ENCODE results near the gene SNRPB. TPM values are rescaled to one million over a fixed set of nuclear protein-coding genes. Genes with fewer than 3 reads are reported as not detected.

The SNRPB gene
- total RNA-seq, 2 experiments from 2014 or later: 232 to 235 TPM

DNA sequence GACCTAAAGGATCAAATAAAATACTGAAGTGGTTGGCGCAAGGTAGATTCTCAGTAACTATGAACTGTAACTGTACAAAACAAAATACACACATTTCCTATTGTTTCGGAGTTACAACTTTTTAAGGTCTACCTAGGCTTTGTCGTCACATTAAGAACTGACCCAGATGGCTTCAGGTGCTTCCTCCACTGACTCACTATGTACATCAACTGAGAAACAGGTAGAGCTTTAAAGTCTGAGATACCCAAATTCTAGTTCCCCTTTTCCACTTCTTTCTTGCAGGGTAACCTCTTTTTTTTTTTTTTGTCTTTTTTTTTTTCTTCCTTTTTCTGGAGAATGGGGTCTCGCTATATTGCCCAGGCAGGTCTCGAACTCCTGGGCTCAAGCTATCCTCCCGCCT is 5.5 kb downstream of the SNRPB start:
- H3K9me3 Mint-ChIP-seq: no peaks in the 10 kb centered on the region
- DNase-seq (no peak), ATAC-seq (ENCODE audit: low read depth) (no peak)
- no peak overlapping the region for H3K27ac Mint-ChIP-seq
- peaks cover 50% of the 10 kb centered on the region for H3K36me3 Mint-ChIP-seq
- no peaks in the 10 kb centered on the region for H3K27me3 Mint-ChIP-seq
- POLR2A ChIA-PET: interaction anchor here (0.7 kb wide), 1 partner anchor 26 kb away, joined by 3 read pairs; no protein-coding TSS in a partner anchor
- no peak overlapping the region for H3K4me3 Mint-ChIP-seq
- H3K4me1 Mint-ChIP-seq: peaks cover 38% of the 10 kb centered on the region

DNA sequence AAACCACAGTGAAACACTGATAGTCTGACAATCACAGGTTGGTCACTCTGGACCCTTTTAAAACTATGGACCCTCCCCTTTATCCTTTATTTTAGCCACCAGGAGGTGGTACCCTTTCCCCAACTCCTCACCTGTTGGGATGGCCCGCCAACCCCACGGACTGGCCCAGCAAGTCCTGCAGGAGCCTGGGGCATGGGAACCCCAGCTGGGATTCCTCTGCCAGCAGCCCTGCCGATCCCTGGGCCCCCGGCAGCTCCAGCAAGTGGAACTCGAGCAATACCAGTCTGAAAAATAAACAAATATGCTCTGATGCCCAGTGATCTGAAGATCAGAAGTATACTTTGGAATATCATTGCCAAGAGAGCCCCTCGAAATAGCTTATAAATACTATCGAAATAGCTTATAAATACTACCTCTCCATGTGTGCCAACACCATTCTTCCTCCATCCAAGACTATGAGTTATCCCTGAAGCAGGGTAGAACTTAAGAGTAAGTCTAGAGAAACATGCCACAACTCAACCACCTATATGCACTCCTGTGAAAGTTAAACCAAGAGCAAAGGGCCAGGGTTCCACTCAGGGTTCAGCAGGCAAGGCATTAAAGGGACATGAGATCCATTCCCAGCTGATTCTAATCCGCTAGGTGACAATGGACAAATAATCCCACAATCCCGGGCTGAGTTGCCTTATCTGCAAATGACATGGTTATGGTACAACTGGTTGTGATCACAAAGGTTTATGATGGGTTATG is 6.8 kb downstream of the SNRPB start:
- no peak for ATAC-seq (ENCODE audit: low read depth)
- H3K4me3 Mint-ChIP-seq: no peak overlapping the region
- H3K4me1 Mint-ChIP-seq: peaks cover 29% of the 10 kb centered on the region
- no peaks in the 10 kb centered on the region for H3K27me3 Mint-ChIP-seq
- POLR2A ChIA-PET: no interaction called here
- no peak for DNase-seq
- peaks cover 50% of the 10 kb centered on the region for H3K36me3 Mint-ChIP-seq
- H3K27ac Mint-ChIP-seq: no peak overlapping the region
- H3K9me3 Mint-ChIP-seq: no peaks in the 10 kb centered on the region

DNA sequence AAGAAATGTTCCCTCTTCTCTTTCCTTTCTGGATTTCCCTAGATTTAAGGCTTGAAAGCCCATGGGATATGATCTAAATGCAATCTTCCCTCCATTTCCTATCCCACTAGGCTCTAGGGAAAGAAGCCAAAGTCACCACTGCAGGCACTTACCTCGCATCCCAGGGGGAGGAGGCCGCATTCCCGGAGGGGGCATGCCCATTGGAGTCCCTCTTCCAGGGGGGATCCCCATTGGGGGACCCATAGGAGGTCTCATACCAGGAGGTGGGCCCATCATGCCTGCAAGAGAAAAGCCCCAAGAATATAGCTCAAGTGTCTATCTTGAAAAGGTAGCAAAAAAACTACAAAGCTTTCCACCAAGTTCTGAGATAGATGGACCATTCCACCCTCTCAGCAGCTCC is 8.1 kb downstream of the SNRPB start:
- no peak overlapping the region for H3K4me3 Mint-ChIP-seq
- POLR2A ChIA-PET: no interaction called here
- ATAC-seq (ENCODE audit: low read depth) (no peak), DNase-seq (no peak)
- H3K9me3 Mint-ChIP-seq: no peaks in the 10 kb centered on the region
- peaks cover 45% of the 10 kb centered on the region for H3K36me3 Mint-ChIP-seq
- H3K27ac Mint-ChIP-seq: no peak overlapping the region
- peaks cover 17% of the 10 kb centered on the region for H3K4me1 Mint-ChIP-seq
- no peaks in the 10 kb centered on the region for H3K27me3 Mint-ChIP-seq

GRCh38 chr20:2460752-2461424 is 9.7 kb downstream of the SNRPB start:
- ATAC-seq (ENCODE audit: low read depth) (no peak), DNase-seq (no peak)
- Mint-ChIP-seq H3K27ac (no peak overlapping the region), H3K27me3 (no peaks in the 10 kb centered on the region), H3K36me3 (peaks cover 39% of the 10 kb centered on the region), H3K4me3 (no peak overlapping the region), H3K4me1 (peaks cover 6% of the 10 kb centered on the region), H3K9me3 (no peaks in the 10 kb centered on the region)
- POLR2A ChIA-PET: interaction anchor here (0.8 to 6.8 kb wide), 2 partner anchors 8 to 9 kb away, joined by 3 to 32 read pairs; partner anchors contain the start of gene SNRPB

GRCh38 chr20:2459981-2460751 is 10.4 kb downstream of the SNRPB start:
- Mint-ChIP-seq H3K9me3 (no peaks in the 10 kb centered on the region), H3K4me1 (peaks cover 2% of the 10 kb centered on the region), H3K4me3 (no peak overlapping the region), H3K27ac (no peak overlapping the region), H3K27me3 (no peaks in the 10 kb centered on the region), H3K36me3 (peaks cover 32% of the 10 kb centered on the region)
- POLR2A ChIA-PET: interaction anchor here (0.8 to 6.8 kb wide), 2 partner anchors 8 to 9 kb away, joined by 3 to 32 read pairs; partner anchors contain the start of gene SNRPB
- ATAC-seq (ENCODE audit: low read depth): no peak
- DNase-seq: no peak

DNA sequence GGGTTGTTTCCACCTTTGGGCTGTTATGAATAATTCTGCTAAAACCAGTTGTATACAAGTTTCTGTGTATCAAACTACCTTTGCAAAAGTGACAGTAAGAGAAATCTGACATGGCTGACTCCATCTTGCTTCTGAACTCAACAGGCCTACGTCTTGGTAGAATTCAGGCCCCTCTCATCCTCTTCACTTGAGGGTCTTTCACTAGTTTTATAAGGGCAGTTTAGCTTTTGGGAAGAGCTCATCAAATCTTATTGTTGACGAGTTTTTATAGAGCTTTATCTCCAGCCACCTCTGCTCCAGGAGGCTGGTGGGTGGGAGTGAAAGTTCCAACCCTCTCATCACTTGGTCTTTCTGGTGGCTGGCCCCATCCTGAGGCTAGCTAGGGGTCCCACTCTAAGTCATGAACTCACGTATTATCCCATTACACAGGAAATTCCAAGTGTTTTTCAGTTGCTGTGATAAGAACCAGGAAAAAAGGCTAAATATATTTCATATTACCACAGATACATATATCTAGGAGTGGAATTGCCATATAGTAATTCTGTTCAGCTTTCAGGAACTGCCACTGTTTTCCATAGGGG is 11.6 kb downstream of the SNRPB start:
- Mint-ChIP-seq H3K9me3 (no peaks in the 10 kb centered on the region), H3K4me1 (peaks cover 2% of the 10 kb centered on the region), H3K27ac (no peak overlapping the region), H3K27me3 (no peaks in the 10 kb centered on the region), H3K4me3 (no peak overlapping the region), H3K36me3 (peaks cover 26% of the 10 kb centered on the region)
- DNase-seq (no peak), ATAC-seq (ENCODE audit: low read depth) (no peak)
- POLR2A ChIA-PET: interaction anchor here (6.8 kb wide), 1 partner anchor 10 kb away, joined by 32 read pairs; the partner anchor contains the start of gene SNRPB

- Mint-ChIP-seq H3K9me3 (no peaks in the 10 kb centered on the region), H3K27ac (peak overlapping the region; percentile 13), H3K36me3 (peaks cover 12% of the 10 kb centered on the region), H3K4me3 (no peak overlapping the region), H3K4me1 (no peaks in the 10 kb centered on the region), H3K27me3 (no peaks in the 10 kb centered on the region)
- DNase-seq: no peak
- no peak for ATAC-seq (ENCODE audit: low read depth)
- POLR2A ChIA-PET: interaction anchor here (6.8 kb wide), 1 partner anchor 13 kb away, joined by 32 read pairs; the partner anchor contains the start of gene SNRPB
Observed at GRCh38 chr20:2455771-2456497, 14.7 kb downstream of the SNRPB start.

- no peaks in the 10 kb centered on the region for H3K9me3 Mint-ChIP-seq
- ATAC-seq (ENCODE audit: low read depth): no peak
- DNase-seq: no peak
- peaks cover 3% of the 10 kb centered on the region for H3K27me3 Mint-ChIP-seq
- POLR2A ChIA-PET: no interaction called here
- H3K4me1 Mint-ChIP-seq: no peaks in the 10 kb centered on the region
- peaks cover under 1% of the 10 kb centered on the region for H3K36me3 Mint-ChIP-seq
- H3K27ac Mint-ChIP-seq: no peak overlapping the region
- no peak overlapping the region for H3K4me3 Mint-ChIP-seq
Observed at GRCh38 chr20:2453792-2454191, 16.8 kb downstream of the SNRPB start.

DNA sequence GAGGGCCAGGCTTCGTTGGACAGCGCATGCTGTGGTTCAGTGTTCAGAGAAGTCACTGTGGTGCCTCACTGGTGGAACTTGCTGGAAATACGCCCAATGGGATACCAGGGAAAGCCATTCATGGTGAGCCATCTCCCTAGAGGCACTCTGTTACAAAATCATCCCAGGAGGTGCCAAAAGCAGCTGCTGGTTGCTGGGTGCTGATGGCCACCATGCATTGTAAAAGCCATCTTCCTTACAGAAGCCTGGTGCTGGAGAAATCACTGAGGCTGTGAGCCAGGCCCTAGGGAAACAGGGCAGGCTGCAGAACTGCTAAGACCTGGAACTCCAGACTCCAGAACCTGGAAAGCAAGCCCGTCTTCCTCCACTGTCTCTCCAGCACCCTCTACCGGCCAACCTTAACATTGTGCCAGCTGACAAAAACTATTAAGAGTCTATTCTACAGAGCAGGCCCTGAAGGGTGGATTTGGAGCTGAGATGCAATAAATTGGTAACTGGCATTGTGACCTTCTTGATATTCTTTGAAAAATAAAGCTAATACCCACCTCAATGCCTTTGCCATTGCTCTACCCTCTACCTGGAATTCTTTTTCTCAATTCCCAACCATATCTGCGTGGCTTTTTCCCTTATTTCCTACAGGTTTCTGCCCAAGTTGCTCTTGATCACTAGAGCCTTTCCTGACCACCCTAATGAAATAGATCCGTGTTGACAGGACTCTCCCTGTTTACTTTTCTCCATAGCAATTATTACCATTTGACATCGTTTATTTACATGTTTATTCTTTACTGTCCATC is 18.5 kb downstream of the SNRPB start:
- DNase-seq (peak; percentile 61), ATAC-seq (ENCODE audit: low read depth) (no peak)
- POLR2A ChIA-PET: interaction anchor here (1.3 to 1.5 kb wide), 2 partner anchors 9 to 18 kb away, joined by 3 read pairs; partner anchors contain the start of gene SNRPB
- no peak overlapping the region for H3K4me3 Mint-ChIP-seq
- no peak overlapping the region for H3K27ac Mint-ChIP-seq
- H3K36me3 Mint-ChIP-seq: no peaks in the 10 kb centered on the region
- H3K27me3 Mint-ChIP-seq: peaks cover 4% of the 10 kb centered on the region
- H3K4me1 Mint-ChIP-seq: no peaks in the 10 kb centered on the region
- no peaks in the 10 kb centered on the region for H3K9me3 Mint-ChIP-seq

GRCh38 chr20:2451422-2451821 is 19.2 kb downstream of the SNRPB start:
- peaks cover 4% of the 10 kb centered on the region for H3K27me3 Mint-ChIP-seq

GRCh38 chr20:2449386-2449785 is 21.2 kb downstream of the SNRPB start:
- no peak overlapping the region for H3K4me3 Mint-ChIP-seq
- no peak overlapping the region for H3K27ac Mint-ChIP-seq
- POLR2A ChIA-PET: no interaction called here
- peaks cover 4% of the 10 kb centered on the region for H3K27me3 Mint-ChIP-seq
- no peaks in the 10 kb centered on the region for H3K4me1 Mint-ChIP-seq
- ATAC-seq (ENCODE audit: low read depth) (no peak), DNase-seq (no peak)
- no peaks in the 10 kb centered on the region for H3K36me3 Mint-ChIP-seq
- H3K9me3 Mint-ChIP-seq: no peaks in the 10 kb centered on the region

More at GRCh38 chr20:2451422-2451821, 19.2 kb downstream of the SNRPB start:
- Mint-ChIP-seq H3K4me1 (no peaks in the 10 kb centered on the region), H3K4me3 (no peak overlapping the region), H3K36me3 (no peaks in the 10 kb centered on the region), H3K27ac (no peak overlapping the region), H3K9me3 (no peaks in the 10 kb centered on the region)
- ATAC-seq (ENCODE audit: low read depth) (no peak), DNase-seq (no peak)
- POLR2A ChIA-PET: interaction anchor here (1.3 to 1.5 kb wide), 2 partner anchors 9 to 19 kb away, joined by 3 read pairs; partner anchors contain the start of gene SNRPB

DNA sequence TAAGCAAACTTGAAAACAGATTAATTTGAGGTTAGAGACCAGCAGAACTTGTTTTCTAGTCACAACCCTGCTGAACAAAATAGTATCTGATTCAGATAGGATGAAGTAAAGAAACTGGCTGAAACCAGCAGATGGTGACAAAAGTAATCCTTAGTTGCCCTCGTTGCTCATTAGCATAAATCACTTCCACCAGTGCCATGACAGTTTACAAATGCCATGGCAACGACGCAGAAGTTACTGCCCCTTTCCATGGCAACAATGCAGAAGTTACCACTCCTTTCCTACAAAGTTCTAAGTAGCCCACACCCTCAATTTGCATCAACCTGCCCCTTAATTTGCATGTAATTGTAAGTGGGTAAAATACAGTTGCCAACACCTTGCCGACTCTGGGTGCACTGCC is 23.7 kb downstream of the SNRPB start:
- H3K9me3 Mint-ChIP-seq: no peaks in the 10 kb centered on the region
- no peaks in the 10 kb centered on the region for H3K36me3 Mint-ChIP-seq
- DNase-seq (no peak), ATAC-seq (ENCODE audit: low read depth) (no peak)
- H3K4me3 Mint-ChIP-seq: no peak overlapping the region
- no peak overlapping the region for H3K27ac Mint-ChIP-seq
- POLR2A ChIA-PET: no interaction called here
- H3K4me1 Mint-ChIP-seq: no peaks in the 10 kb centered on the region
- peaks cover 4% of the 10 kb centered on the region for H3K27me3 Mint-ChIP-seq
